Measurements from ENCODE around the gene UPF3B.

Gene UPF3B

GRCh38 chrX:119791437-119792231, 61.1 kb downstream of the UPF3B start, which contains the start of gene RPL39:
Gene RPL39 (minus strand): TSS chrX:119791630. CDS start chrX:119791576, 54 bp downstream.
- Histone ChIP-seq H3K36me3 (ENCODE audit: control insufficient read depth, insufficient read depth, low read length) (peaks cover 4% of the 10 kb centered on the region), H3K27me3 (replicated peaks; ENCODE audit: control insufficient read depth, insufficient read depth, low read length, poor library complexity, severe bottlenecking) (no peaks in the 10 kb centered on the region), H3K27ac (ENCODE audit: insufficient read depth, low read length, poor library complexity, severe bottlenecking) (peak within 1 kb of the TSS; percentile 91), H3K4me1 (ENCODE audit: control insufficient read depth, insufficient read depth, low read length, poor library complexity, severe bottlenecking) (peaks cover 9% of the 10 kb centered on the region), H3K9me3 (ENCODE audit: control insufficient read depth, low read length) (no peaks in the 10 kb centered on the region), H3K4me3 (ENCODE audit: insufficient read depth, low read depth, low read length, poor library complexity, severe bottlenecking) (peak within 1 kb of the TSS; percentile 60)
- DNase-seq: peak; percentile 60 to 71 (median 66)

DNA sequence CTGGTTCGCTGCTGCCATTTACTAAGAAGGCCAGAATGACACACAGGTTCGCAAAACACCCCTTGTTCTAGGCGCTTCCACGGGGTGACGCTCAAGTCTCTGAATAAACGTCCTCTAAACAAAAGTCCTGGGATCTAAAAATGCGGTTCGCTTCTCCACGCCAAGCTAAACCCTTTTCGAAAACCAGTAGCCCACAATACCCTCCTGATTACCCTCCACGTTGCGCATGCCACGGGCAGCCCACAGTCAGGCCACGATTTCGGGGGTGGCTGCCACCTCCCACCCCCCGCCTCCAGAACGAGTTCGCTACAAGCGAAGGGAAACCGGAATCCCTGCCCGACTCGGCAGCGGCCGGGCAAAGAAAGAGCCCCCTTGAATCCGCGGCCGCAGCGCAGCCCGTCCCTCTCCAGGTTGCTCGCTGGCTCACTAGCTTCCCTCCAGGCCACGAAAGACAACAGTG, 61.8 kb downstream of the UPF3B start:
- peaks cover 4% of the 10 kb centered on the region for H3K36me3 ChIP-seq (ENCODE audit: control insufficient read depth, insufficient read depth, low read length)
- no peaks in the 10 kb centered on the region for H3K27me3 ChIP-seq (replicated peaks; ENCODE audit: control insufficient read depth, insufficient read depth, low read length, poor library complexity, severe bottlenecking)
- H3K4me3 ChIP-seq (ENCODE audit: insufficient read depth, low read depth, low read length, poor library complexity, severe bottlenecking): peak overlapping the region; percentile 60
- DNase-seq: peak; percentile 1 to 22 (median 13)
- peak overlapping the region; percentile 91 for H3K27ac ChIP-seq (ENCODE audit: insufficient read depth, low read length, poor library complexity, severe bottlenecking)
- H3K4me1 ChIP-seq (ENCODE audit: control insufficient read depth, insufficient read depth, low read length, poor library complexity, severe bottlenecking): peaks cover 9% of the 10 kb centered on the region
- no peaks in the 10 kb centered on the region for H3K9me3 ChIP-seq (ENCODE audit: control insufficient read depth, low read length)

DNA sequence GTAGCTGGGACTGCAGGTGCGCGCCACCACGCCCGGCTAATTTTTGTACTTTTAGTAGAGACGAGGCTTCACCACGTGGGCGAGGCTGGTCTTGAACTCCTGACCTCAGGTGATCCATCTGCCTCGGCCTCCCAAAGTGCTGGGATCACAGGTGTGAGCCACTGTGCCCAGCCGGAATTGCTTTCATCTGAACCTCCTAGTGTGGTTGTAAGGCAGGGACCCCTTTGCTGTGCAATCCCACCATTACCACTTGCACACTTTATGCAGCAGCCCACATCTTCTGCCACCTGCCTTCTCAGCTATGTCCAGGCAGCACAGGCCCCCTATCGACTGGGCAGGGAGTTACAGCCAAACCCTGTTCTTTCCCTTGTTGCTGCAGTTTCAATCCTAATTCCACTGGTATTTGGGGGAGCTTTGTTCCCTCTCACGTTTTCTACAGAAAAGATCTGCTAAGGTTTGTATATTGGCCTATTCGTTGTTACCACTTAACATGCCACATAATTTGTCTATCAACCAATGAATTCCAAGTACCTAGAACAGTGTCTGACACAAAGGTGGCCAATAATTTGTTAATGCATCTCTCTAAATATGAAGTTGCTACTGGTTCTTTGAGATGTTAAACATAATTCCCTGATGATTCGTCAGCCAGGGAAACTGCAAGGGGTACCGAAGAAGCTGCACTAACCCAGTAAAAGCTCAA, 67.9 kb downstream of the UPF3B start:
- H3K4me3 ChIP-seq (ENCODE audit: insufficient read depth, low read depth, low read length, poor library complexity, severe bottlenecking): no peak overlapping the region
- peaks cover 13% of the 10 kb centered on the region for H3K36me3 ChIP-seq (ENCODE audit: control insufficient read depth, insufficient read depth, low read length)
- H3K27ac ChIP-seq (ENCODE audit: insufficient read depth, low read length, poor library complexity, severe bottlenecking): no peak overlapping the region
- no peaks in the 10 kb centered on the region for H3K9me3 ChIP-seq (ENCODE audit: control insufficient read depth, low read length)
- peak in 2 of 3 donors; percentile 25 to 42 for DNase-seq
- H3K4me1 ChIP-seq (ENCODE audit: control insufficient read depth, insufficient read depth, low read length, poor library complexity, severe bottlenecking): peaks cover 9% of the 10 kb centered on the region
- no peaks in the 10 kb centered on the region for H3K27me3 ChIP-seq (replicated peaks; ENCODE audit: control insufficient read depth, insufficient read depth, low read length, poor library complexity, severe bottlenecking)

Data from effector memory CD4-positive, alpha-beta T cell (primary cell).